Right atrium auricular region (tissue), 2 donors: ENCODE data around the gene ARMH4. TPM values are rescaled to one million over a fixed set of nuclear protein-coding genes. Genes with fewer than 3 reads are reported as not detected.

Experiments
- DNase-seq: peaks from one replicate; pipeline ENCODE4 v3.0.0-alpha.2; 2019; ENCODE audit warnings: low spot score
- H3K27ac ChIP-seq, 2 donors: fragments of 200-600 bp; sonication (generic); 1 replicate in 1 of 2; 2 replicates in 1 of 2; pipeline ENCODE4 v1.5.1; 2016 to 2019
- H3K27me3 ChIP-seq, 2 donors: fragments of 200-600 bp; sonication (generic); one replicate each; pipeline versions ENCODE4 v1.5.1 to v1.6.0; 2017 to 2019
- H3K36me3 ChIP-seq: fragments of 200-600 bp; sonication (generic); one replicate; pipeline ENCODE4 v1.5.1; 2016
- H3K4me1 ChIP-seq, 2 donors: fragments of 200-600 bp; sonication (generic); one replicate each; pipeline versions ENCODE4 v1.5.1 to v1.6.0; 2017 to 2019
- H3K4me3 ChIP-seq, 2 donors: fragments of 200-600 bp; sonication (generic); 1 replicate in 1 of 2; 2 replicates in 1 of 2; pipeline ENCODE4 v1.5.1; 2017 to 2019; ENCODE audit warnings: mild to moderate bottlenecking in 1 of 2, moderate library complexity in 1 of 2
- H3K9me3 ChIP-seq, 2 donors: fragments of 200-600 bp; sonication (generic); one replicate each; pipeline ENCODE4 v1.5.1; 2019
- total RNA-seq, 2 donors: library from RNA; depleted of rRNA; stranded (reverse); fragments of >200 nt; gene quantifications; one replicate each; pipeline ENCODE4 v1.1.0, GENCODE V29; 2016
- TF ChIP-seq, protein P1 (sequence below), 2 donors: fragments of 200-600 bp; sonication (generic); IDR thresholded peaks; one replicate each; pipeline ENCODE4 v1.5.1; 2019; ENCODE audit warnings: antibody characterized with exemption in 2 of 2

ARMH4 gene
- total RNA-seq, 2 donors from 2014 or later: 3.4 to 16.3 TPM

DNA sequence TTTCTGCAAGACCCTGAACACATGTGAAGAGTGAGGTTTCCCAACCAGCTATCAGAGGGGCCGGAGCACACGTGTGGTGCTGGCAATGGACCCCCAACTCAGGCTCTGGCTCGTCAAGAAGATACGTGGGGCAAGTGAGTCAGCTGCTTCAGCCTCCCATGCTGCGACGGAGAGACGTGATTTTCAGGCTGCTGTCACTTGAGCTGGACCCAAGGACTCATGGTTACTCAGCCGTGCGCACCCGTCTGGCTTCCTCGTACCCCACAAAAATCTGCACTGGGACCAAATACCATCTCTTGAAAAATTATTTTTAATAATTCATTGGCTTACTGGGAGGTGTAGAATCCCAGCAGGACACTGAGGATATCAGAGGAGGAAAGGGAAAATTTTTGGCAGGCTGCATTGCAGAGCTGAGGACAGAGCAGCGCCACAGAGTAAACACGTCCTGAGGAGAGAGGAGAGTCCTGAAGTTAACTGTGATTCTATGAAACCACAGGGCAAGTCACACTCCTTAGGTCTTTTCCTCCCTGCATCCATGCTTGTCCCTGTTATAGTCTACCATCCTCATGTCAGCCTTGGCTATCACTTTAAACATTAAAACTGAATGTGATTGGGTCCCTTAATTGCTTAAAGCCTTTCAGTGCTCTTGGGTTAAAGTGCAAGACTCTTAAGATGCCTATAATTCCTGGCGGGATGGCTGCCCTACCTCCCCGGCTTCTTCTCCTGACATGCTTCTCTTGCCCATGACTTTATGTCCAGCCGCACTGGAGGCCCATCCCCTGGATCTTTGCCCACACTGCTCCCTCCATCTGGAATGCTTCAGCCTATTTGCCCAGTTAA, 190.8 kb downstream of the ARMH4 start:
- H3K27ac ChIP-seq: no peak overlapping the region
- no peaks in the 10 kb centered on the region for H3K9me3 ChIP-seq
- H3K36me3 ChIP-seq: no peaks in the 10 kb centered on the region
- no peaks in the 10 kb centered on the region for H3K27me3 ChIP-seq
- DNase-seq: no peak
- peaks cover 0 to 21% of the 10 kb centered on the region in 2 donors for H3K4me1 ChIP-seq
- TF ChIP-seq, protein P1, sequence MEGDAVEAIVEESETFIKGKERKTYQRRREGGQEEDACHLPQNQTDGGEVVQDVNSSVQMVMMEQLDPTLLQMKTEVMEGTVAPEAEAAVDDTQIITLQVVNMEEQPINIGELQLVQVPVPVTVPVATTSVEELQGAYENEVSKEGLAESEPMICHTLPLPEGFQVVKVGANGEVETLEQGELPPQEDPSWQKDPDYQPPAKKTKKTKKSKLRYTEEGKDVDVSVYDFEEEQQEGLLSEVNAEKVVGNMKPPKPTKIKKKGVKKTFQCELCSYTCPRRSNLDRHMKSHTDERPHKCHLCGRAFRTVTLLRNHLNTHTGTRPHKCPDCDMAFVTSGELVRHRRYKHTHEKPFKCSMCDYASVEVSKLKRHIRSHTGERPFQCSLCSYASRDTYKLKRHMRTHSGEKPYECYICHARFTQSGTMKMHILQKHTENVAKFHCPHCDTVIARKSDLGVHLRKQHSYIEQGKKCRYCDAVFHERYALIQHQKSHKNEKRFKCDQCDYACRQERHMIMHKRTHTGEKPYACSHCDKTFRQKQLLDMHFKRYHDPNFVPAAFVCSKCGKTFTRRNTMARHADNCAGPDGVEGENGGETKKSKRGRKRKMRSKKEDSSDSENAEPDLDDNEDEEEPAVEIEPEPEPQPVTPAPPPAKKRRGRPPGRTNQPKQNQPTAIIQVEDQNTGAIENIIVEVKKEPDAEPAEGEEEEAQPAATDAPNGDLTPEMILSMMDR (IDR thresholded peaks at IDR 0.05): no peak
- no peak overlapping the region for H3K4me3 ChIP-seq

- Histone ChIP-seq H3K27me3 (no peaks in the 10 kb centered on the region), H3K4me3 (no peak overlapping the region), H3K36me3 (no peaks in the 10 kb centered on the region), H3K27ac (no peak overlapping the region), H3K4me1 (peaks cover 0 to 12% of the 10 kb centered on the region in 2 donors), H3K9me3 (peaks cover 0 to 8% of the 10 kb centered on the region in 2 donors)
- no peak for DNase-seq
- TF ChIP-seq, protein P1 (IDR thresholded peaks at IDR 0.05): no peak
Observed at GRCh38 chr14:57957441-57957840, 194.6 kb downstream of the ARMH4 start.

Other genes starting within 250 kb of the ARMH4 start
- 100 to 1,000 TPM in 1 of 2 donors, 10 to 100 TPM in 1; 55.3 to 109 TPM for gene ACTR10, start 47.9 kb upstream of the ARMH4 start, total RNA-seq
- 10 to 100 TPM; 78.9 to 85.3 TPM for gene PSMA3, start 92.6 kb upstream of the ARMH4 start, total RNA-seq
- 10 to 100 TPM in 1 of 2 donors, 1 to 10 TPM in 1; 9.5 to 12.7 TPM for gene ARID4A, start 146.3 kb upstream of the ARMH4 start, total RNA-seq
- not detected for gene TOMM20L, start 243.7 kb upstream of the ARMH4 start, total RNA-seq